Fibroblast of mammary gland (primary cell): ENCODE data around the gene GPX3.

Source experiments
- DNase-seq: peaks from one replicate; pipeline ENCODE4 v3.0.0-alpha.2; 2010; ENCODE audit warnings: low read depth
- H3K4me3 ChIP-seq: 2 replicates; pipeline ENCODE4 v1.5.1; 2011; ENCODE audit warnings: low read depth, mild to moderate bottlenecking, low read length, moderate library complexity; ENCODE audit not compliant: control insufficient read depth
- CTCF ChIP-seq: conservative IDR thresholded peaks from 2 replicates; pipeline ENCODE4 v1.5.1; 2011; ENCODE audit warnings: low read depth, low read length, inconsistent platforms; ENCODE audit not compliant: control insufficient read depth, insufficient read depth

Gene GPX3

GRCh38 chr5:151025250-151025606, 4.8 kb downstream of the GPX3 start:
- no peak overlapping the region for H3K4me3 ChIP-seq
- DNase-seq, result no peak
- TF ChIP-seq CTCF, result no peak

- TF ChIP-seq CTCF, result no peak
- no peak overlapping the region for H3K4me3 ChIP-seq
Observed at GRCh38 chr5:151026088-151026487, 5.7 kb downstream of the GPX3 start.

GRCh38 chr5:151026679-151027078, 6.3 kb downstream of the GPX3 start:
- DNase-seq, result peak; percentile 54
- no peak for TF ChIP-seq CTCF
- no peak overlapping the region for H3K4me3 ChIP-seq

More at GRCh38 chr5:151026088-151026487, 5.7 kb downstream of the GPX3 start:
- DNase-seq, result no peak

GRCh38 chr5:151027961-151028479, 7.6 kb downstream of the GPX3 start:
- no peak for TF ChIP-seq CTCF
- DNase-seq, result no peak
- H3K4me3 ChIP-seq, result no peak overlapping the region

- TF ChIP-seq CTCF, result no peak
- H3K4me3 ChIP-seq, result no peak overlapping the region
- no peak for DNase-seq
Observed at GRCh38 chr5:151028717-151029116, 8.3 kb downstream of the GPX3 start.

- H3K4me3 ChIP-seq, result no peak overlapping the region
- TF ChIP-seq CTCF, result no peak
- DNase-seq, result no peak
Observed at GRCh38 chr5:151029179-151030055, 9.0 kb downstream of the GPX3 start.
